ENCODE results near the gene TCF12.
"Not testable (repeated sequence)": the region's sequence is repeated elsewhere in the genome, so short reads cannot be mapped to it uniquely, and the experiment has no call there.

Gene TCF12

DNA sequence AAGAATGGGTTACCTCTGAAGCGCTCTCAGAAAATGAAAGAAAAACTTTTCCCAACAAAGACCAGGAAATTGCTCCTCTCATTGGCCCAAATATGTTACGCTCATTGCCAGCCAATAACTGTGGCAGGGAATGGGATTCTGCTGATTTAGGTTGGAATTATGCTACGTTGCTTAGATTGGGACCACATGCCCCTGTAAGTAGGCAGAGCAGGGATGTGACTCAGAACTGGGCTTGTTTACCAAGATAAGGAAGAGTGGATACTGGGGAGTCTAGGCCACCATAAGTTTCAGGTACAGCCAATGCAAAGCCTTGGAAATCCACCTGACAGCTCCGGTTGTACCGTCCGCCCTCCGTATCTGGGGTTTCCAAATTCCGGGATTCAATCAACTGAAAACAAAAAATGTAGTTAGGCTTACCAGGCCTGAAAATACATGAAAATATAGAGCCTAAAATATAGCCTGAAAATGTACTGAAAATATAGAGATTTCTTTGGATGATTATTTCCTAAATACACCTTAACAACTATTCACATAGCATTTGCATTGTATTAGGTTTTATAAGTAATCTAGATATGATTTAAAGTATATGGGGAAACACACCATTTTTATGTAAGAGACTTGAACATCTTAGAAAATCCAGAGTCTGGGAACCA lies 1.5 kb upstream of the TCF12 start:
- no peak for DNase-seq (ENCODE audit: low spot score)

DNA sequence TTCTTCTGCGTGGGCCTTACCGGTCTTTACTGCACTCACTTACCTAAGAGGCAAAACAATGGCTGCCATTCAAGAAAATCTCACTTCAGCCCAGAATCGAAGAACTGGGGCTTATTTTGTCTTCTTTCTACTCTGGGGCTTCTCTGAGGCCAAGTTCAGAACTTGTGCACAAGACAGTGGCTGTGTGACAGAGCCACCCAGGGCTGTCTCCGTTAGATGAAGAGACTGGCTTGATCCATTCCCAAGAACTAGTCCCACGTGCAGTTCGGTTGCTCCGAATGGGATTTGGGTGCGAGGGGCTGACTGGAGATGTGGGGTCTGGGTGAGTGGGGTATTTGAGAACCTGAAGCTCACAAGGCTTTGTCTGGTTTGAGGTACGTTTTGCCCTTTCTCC lies 795 bp upstream of the TCF12 start:
- no peak for DNase-seq (ENCODE audit: low spot score)

DNA sequence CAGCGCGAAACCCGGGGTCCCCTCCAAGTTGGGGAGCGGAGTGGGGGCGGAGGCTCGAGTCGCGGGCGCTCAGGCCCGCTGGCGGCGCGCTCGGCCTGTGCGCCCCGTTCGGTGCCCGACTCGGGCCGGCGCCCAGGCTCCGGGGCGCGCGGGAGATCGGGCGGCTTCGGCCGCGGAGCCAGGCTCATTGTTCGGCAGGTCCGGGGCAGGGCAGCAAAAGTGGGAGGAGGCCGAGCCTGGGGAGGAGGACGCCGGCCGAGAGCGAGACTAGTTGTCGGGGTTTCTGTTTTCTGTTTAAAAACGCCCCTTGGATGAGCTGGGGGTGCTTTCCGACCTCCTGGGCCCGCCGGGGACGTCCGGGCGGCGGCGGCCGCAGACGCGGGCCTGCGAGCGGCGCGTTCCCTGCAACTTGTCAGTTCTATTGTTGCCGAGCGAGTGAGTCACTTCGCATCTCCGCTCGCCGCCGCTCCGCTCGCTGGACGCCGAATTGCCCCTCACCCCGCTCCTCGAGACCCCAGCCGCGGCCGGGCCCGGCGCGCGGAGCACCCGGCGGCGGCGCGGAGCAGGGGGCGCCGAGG lies 676 bp downstream of the TCF12 start:
- peak; percentile 13 for DNase-seq (ENCODE audit: low spot score)

DNA sequence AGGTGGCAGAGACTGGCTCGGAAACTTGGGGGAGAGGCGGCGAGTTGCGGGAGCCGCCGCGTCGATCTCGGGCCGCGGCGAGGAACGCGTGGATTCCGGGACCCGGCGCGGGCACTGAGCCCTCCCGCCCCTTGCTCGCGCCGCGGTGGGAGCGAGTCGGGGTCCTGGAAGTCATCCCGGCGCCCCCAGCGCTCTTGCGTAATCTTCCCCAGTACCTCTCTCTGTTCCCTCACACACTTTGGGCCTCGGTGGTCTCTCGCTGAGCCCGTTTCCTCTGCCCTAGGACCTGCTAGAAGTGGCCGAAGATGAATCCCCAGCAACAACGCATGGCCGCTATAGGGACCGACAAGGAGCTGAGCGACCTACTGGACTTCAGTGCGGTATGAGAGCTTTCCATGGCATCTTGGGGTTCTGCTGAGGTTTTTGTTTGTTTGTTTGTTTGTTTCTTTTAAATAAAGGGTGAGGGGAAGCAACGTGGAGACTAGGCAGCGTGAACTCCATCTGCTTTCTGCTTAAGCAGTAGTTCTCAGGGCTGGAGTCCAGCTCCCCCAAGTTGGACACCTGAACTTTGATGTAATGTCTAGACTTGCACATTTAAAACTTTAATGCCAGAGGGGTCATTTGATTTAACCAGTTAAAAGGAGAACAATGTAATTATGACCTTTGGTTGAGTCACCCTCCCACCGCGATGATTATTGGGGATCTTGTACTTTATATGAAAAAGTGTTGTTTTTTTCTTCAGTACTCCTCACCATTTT lies 1.3 kb downstream of the TCF12 start:
- no peak for DNase-seq (ENCODE audit: low spot score)

DNA sequence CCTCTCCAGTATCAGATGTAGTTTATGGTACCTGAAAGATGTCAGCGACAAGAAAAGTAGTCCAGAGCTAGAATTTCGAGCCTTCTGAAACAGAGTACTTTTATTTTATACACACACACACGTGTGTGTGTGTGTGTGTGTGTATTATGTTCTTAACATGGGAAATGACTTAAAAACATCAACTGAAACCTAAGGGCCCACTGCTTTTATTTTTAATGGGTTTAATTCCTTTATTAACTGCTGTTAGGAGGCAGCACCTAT lies 1.9 kb downstream of the TCF12 start:
- DNase-seq (ENCODE audit: low spot score), result no peak

DNA sequence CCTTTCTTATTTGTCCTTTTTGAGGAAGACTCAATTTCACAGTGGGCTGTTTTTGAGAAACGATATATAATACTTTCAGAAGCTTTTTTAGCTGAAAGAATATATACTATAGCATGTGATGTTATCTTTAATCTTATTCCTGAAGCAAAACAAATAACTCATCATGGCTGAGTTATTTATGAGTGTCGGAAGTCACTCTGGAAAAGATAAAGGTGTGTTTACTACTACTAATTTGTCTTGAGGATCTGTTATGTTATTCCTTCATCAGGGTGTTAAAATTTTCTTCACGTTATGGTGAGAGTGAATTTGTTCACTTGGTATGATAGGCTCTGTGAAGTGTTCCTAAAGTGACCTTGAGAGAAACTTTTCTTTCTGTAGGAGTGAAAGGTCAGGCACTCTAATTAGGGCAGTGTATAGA lies 4.7 kb downstream of the TCF12 start:
- DNase-seq (ENCODE audit: low spot score), result no peak

DNA sequence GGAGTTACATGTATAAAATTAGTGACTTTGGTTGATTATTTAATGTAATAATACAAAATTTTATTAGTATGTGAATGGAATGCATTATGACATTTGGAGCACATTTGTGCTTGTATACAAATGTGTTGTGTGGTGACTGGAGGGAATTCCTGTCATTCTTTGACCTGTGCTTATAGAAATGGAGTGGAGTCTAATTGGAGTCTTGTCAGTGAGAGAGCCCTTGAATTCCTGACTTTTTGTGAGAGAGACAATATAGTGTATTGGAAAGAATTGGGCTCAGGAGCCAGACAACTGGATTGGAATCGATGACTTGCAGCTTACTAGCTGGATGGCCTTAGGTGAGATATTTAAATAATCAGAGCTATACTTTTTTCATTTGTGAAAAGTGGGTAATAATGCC lies 9.4 kb downstream of the TCF12 start:
- DNase-seq (ENCODE audit: low spot score), result no peak

DNA sequence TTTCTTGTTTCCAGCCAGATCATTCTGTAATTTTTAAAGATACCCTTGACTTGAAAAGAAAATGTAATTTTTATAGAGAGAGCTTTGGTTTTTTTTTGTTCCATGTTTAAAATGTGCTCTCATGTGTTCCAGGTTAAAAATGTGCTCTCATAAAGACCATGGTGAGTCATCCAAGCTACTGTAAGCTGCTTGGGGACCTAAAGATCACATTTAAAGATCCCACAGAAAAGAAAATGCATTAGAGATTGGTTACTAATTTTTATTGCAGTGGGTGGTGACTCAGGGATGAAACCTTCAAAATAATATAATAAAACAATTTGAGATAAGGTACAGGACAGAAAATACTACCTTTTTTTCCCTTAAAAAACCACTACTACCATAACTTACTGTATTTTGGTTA lies 11.0 kb downstream of the TCF12 start:
- peak; percentile 11 for DNase-seq (ENCODE audit: low spot score)

DNA sequence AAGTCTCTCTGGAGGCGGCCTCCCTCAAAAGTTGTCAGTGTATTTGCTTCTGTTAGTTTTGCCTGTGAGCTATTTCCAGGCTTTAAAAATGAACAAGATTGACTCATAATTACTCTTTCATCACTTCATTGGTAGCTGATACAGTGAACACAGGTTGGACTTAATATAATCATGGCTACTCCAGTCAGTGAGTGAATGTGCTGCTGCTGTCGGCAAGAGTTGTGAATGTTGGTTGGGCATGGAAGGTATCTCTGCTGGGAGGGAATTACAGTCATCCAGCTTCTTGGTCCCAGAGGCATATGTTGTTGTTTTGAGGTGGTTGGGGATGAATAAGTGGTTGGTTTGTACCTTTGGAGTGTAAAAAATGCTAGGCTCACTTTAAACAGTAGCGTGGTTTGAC lies 11.5 kb downstream of the TCF12 start:
- no peak for DNase-seq (ENCODE audit: low spot score)

DNA sequence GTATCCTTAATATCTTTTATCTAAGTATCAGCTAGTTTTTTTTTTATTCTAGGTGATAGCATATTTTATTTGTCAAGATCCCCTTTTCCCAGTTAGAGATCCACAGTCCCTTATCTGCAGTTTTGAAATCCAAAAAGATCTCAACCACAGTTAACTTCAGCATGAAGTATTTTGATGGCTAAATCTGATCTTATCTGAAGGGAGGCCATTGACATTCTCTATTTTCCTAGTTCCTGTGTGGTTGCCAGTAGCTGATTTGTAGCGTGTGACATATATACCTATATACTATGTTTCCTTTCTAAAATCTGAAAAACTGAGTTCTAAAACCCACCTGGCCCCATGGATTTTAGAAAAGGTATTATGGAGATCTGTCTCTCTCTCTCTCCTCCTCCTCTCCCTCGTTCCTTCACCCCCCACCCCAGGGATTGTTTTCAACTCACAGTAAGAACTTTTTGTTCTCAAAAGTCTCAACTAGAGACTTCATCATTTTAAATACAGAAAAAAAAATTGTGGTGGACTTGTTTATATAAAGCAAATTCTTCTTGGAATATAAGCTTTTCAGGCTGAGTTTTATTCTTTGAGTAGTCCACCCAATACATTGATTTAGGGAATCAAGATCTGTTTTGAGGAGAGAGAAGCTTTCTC lies 12.3 kb downstream of the TCF12 start:
- no peak for DNase-seq (ENCODE audit: low spot score)

DNA sequence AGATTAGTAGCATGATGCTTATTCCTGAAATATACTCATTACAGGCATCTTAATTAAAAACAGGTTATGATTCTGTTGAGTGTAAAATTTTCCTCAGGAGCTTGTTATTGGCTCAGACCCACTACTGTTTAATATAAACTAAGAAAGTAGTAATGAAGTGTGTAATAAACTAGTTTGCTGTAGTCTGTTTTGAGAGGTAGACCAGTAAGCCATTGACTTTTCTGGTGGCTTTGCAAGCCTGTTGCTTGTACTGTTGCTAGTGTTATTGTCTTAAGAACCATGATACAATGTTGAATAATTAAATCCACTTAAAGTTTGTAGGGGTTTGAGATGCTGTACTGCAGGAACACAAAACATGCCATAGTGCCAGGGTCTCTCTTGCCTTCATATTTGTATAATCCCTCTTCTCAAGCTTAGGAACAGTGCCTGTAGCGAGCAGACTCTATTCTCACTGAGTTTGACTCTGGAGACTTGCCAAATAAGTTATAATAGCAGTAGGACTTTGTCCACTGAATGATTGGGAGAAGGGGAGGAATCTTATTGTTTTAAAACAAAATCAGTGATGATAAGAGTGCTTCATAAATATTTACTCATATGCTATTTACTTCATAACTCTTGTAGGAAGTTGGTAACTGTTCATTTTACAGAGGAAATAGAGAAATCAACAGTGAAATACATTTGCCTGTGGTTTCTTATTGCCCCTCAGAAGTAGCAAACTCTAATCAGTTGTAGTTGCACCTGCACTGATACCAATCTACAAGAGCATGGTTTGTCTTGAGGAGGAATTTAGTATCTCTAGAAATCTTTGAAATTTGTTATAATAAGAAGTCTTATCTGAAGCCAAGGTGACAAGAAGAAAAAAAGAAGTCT lies 13.4 kb downstream of the TCF12 start:
- DNase-seq (ENCODE audit: low spot score), result no peak

DNA sequence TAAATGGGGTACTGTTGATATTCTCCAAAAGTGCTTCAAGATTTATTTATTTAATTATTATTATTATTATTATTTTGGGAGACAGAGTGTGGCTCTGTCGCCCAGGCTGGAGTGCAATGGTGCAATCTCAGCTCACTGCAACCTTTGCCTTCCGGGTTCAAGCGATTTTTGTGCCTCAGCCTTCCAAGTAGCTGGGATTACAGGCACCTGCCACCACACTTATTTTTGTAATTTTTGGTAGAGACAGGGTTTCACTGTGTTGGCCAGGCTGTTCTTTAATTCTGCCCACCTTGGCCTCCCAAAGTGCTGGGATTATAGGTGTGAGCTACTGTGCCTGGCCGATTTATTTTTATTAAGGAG lies 14.0 kb downstream of the TCF12 start:
- not testable (repeated sequence) for DNase-seq (ENCODE audit: low spot score)

DNA sequence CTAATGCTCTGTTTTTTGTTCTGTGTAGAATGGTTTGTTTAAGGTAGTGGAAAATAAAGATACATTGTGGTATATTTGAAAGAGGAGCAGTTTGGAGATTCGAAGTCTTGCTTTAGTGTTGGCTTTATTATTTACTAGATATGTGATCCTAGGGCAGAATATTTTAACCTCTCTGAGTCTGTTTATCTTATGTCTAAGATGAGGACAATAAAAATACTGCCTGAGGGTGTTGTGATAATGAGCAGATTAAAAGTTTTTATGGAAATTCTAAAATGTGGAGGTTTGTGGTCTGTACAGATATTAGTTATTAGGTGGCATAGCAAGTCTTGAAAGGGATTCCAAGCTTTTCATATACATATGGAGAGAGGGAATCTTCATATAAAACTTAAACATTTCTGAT lies 15.0 kb downstream of the TCF12 start:
- DNase-seq (ENCODE audit: low spot score), result no peak

DNA sequence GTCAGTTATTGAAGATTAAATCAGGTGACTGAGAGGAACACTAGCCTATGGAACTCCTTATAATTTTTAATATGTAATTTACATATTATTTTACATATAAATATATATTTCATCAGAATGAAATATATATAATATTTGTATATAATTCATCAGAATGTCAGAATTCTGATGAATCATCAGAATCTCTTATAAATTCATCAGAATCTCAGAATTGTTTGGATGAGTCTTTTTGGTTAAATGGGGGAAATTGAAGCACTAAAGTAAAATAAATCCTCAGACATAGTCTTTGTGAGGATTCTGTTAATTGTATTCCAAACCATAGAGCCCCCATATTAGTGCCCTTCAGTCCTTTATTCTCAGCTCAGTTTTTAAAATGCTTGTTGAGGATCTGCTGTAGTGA lies 15.4 kb downstream of the TCF12 start:
- DNase-seq (ENCODE audit: low spot score), result no peak

DNA sequence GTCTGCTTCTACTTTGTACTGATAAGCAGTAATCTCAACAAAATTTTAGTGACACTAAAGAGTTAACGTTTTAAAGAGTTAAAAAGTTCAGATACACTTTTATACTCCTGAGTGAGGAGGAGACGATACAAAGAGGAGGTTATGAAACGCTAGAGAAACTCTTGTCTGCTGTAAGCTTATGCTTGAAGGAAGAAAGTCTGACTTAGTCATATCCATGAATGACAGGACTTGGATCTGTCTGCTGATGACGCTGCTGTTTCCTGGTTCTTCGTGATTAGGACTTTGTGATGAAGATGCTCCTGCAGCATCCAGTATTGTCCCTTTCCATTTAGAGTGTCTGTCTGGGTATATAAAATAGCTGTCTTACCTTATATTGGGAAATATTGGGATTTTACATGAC lies 15.8 kb downstream of the TCF12 start:
- DNase-seq (ENCODE audit: low spot score), result no peak

DNA sequence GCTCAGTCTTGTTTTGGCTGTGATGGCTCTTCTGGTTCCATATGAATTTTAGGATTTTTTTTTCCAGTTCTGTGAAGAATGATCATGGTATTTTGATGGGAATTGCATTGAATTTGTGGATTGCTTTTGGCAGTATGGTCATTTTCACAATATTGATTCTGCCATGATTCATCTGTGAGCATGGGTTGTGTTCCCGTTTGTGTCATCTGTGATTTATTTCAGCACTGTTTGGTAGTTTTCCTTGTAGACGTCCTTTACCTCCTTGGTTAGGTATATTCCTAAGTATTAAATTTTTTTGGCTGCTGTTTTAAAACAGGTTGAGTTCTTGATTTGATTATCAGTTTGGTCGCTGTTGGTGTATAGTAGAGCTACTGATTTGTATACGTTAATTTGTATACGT lies 18.5 kb downstream of the TCF12 start:
- no peak for DNase-seq (ENCODE audit: low spot score)

DNA sequence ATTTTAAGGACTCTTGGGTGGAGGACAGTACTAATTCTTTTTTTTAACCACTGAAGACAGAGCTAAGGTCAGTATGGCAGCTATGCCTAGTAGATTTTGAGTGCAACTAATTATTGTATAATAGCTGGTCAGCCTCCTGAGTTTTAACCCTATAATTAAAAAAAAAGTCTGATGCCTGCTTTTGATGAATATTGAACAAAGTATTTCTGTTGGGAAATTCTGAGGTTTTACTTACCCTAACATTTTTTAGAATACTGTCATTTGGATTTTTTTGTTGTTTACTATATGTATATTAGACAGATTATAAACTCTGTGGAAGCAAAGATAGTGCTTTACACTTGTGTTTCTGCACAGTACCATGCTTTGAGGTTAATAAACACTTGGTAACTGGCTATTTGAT lies 20.8 kb downstream of the TCF12 start:
- DNase-seq (ENCODE audit: low spot score), result no peak

DNA sequence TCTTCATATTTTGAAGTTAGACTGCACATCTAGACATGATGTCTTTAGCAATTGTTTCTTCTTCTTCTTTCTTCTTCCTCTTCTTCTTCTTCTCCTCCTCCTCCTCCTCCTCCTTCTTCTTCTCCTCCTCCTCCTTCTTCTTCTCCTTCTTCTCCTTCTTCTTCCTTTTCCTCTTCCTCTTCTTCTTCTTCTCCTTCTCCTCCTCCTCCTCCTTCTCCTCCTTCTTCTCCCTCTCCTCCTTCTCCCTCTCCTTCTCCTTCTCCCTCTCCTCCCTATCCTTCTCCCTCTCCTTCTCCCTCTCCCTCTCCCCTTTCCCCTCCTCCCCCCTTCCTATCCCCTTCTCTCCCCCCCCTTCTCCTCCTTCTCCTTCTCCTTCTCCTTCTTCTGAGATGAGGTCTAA lies 21.9 kb downstream of the TCF12 start:
- DNase-seq (ENCODE audit: low spot score), result no peak

DNA sequence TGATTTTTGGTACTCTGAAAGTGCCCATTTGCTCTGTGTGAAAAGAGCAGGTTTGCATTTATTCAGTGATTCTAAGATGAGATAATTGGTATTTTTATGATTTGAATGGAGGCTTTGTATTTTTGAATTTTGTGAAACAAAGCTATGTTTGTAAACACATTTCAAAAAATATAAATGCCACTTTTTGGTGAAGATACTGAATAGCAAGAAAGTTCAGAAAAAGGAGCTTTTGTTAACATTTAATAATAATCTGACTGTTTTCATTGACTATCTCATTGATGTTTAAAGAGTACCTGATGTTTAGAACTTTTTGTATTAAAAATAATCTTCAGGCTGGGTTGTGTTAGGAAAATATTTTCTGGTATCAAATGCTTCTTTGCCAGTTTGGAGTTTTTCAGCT lies 23.7 kb downstream of the TCF12 start:
- peak; percentile 5 for DNase-seq (ENCODE audit: low spot score)

DNA sequence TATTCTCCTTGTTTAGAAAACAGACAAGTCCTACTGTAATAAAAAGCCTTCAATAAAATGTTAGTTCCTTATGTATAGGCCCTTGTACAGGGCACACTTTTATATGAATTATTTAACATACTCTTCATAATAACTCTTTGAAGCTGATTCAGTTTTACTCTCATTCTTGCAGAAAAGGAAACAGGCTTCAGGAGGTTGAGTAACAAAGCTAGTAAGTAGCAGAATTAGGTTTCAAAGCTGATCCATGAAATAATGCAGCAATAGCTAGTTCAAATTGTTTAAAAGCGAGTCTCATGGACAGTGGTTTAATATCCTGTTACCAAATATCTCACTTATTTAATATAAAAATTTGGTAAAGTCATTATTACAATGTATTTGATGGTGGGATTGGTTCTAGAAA lies 25.0 kb downstream of the TCF12 start:
- DNase-seq (ENCODE audit: low spot score), result no peak

DNA sequence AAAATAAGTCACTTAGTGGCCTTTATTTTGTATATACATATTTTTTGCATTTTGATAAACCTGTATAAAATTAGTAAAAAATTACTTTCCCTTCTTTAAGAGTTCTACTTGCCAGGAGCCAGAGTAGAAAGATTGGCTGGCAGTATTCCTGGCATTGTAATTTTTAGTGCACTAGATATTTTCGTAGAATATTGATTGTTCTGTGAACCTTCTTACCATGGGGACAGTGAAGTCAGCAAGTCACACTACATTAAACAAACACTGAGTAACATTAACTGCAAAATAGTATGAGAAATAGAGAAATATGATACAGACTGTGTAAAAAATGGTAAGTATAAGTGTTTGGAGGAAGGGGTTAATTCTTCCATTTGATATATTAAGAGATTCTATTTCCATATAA lies 26.0 kb downstream of the TCF12 start:
- DNase-seq (ENCODE audit: low spot score), result no peak

DNA sequence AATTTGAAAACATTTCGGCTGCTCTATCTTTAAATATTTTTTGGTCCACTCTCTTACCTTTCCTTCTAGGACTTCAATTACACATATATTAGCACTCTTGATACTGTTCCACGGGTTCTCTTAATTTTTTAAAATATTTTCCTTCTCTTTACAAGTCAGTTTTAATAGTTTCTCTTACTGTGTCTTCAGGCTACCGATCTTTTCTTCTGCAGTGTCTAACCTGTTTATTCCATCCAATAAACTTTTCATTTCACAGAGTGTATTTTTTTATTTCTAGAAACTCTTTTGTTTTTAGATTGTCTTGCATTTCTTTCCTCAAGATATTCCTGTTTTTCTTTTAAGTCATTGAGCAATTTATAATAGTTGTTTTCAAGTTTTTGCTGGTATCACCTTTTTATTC lies 27.7 kb downstream of the TCF12 start:
- no peak for DNase-seq (ENCODE audit: low spot score)

Data from COLO829 (cell line).